ENCODE data around the gene SEMA3A. TPM values are rescaled to one million over a fixed set of nuclear protein-coding genes. Genes with fewer than 3 reads are reported as not detected.

SEMA3A gene
- polyA plus RNA-seq, 1 donor from 2014 or later, result 22.8 TPM

- Histone ChIP-seq H3K9ac (ENCODE audit: low read length) (no peak overlapping the region), H3K79me2 (replicated peaks; ENCODE audit: insufficient read depth, low read length) (no peaks in the 10 kb centered on the region), H3K4me3 (ENCODE audit: low read length) (no peak overlapping the region), H3K9me3 (ENCODE audit: low read length) (no peaks in the 10 kb centered on the region), H3K4me2 (ENCODE audit: low read length) (no peak overlapping the region), H4K20me1 (ENCODE audit: insufficient read depth) (no peaks in the 10 kb centered on the region), H3F3A (ENCODE audit: insufficient read depth, low read length, poor library complexity, severe bottlenecking) (no peaks in the 10 kb centered on the region), H3K9me2 (ENCODE audit: insufficient read depth, low read length) (no peaks in the 10 kb centered on the region), H3K27me3 (ENCODE audit: insufficient read depth, low read depth, low read length) (no peaks in the 10 kb centered on the region), H2AFZ (ENCODE audit: low read depth, low read length) (no peak overlapping the region), H3K36me3 (ENCODE audit: insufficient read depth, low read length) (no peaks in the 10 kb centered on the region), H3K27ac (ENCODE audit: low read length) (no peak overlapping the region)
- TF ChIP-seq MXI1 (conservative IDR thresholded peaks at IDR 0.05; ENCODE audit: poor library complexity, severe bottlenecking) (no peak), EP300 (conservative IDR thresholded peaks at IDR 0.05; ENCODE audit: poor library complexity, severe bottlenecking) (no peak), TAF1 (IDR thresholded peaks at IDR 0.05; ENCODE audit: low read depth) (no peak), POLR2AphosphoS5 (IDR thresholded peaks at IDR 0.05) (no peak), RAD21 (conservative IDR thresholded peaks at IDR 0.05) (no peak)
Measured at GRCh38 chr7:83952236-83952635, 242.4 kb downstream of the SEMA3A start.

- TF ChIP-seq CTCF (IDR thresholded peaks at IDR 0.05; ENCODE audit: poor library complexity, severe bottlenecking) (no peak), MXI1 (conservative IDR thresholded peaks at IDR 0.05; ENCODE audit: poor library complexity, severe bottlenecking) (no peak), SMC3 (conservative IDR thresholded peaks at IDR 0.05; ENCODE audit: poor library complexity) (no peak), TAF1 (IDR thresholded peaks at IDR 0.05; ENCODE audit: low read depth) (no peak), RAD21 (conservative IDR thresholded peaks at IDR 0.05) (no peak), EP300 (conservative IDR thresholded peaks at IDR 0.05; ENCODE audit: poor library complexity, severe bottlenecking) (no peak), POLR2AphosphoS5 (IDR thresholded peaks at IDR 0.05) (no peak), EZH2 (IDR thresholded peaks at IDR 0.05; ENCODE audit: borderline replicate concordance, insufficient read depth, low read length, poor library complexity, severe bottlenecking) (no peak), REST (IDR thresholded peaks at IDR 0.05; ENCODE audit: borderline replicate concordance) (no peak)
- H2AFZ ChIP-seq (ENCODE audit: low read depth, low read length), result no peak overlapping the region
- no peak overlapping the region for H3K4me3 ChIP-seq (ENCODE audit: low read length)
Measured at GRCh38 chr7:83947260-83947659, 247.3 kb downstream of the SEMA3A start.

More at GRCh38 chr7:83947260-83947659, 247.3 kb downstream of the SEMA3A start:
- no peak overlapping the region for H3K27ac ChIP-seq (ENCODE audit: low read length)
- H3K9me2 ChIP-seq (ENCODE audit: insufficient read depth, low read length), result no peaks in the 10 kb centered on the region
- H4K20me1 ChIP-seq (ENCODE audit: insufficient read depth), result no peaks in the 10 kb centered on the region
- no peaks in the 10 kb centered on the region for H3K36me3 ChIP-seq (ENCODE audit: insufficient read depth, low read length)
- H3K9ac ChIP-seq (ENCODE audit: low read length), result no peak overlapping the region
- H3F3A ChIP-seq (ENCODE audit: insufficient read depth, low read length, poor library complexity, severe bottlenecking), result no peaks in the 10 kb centered on the region
- no peaks in the 10 kb centered on the region for H3K27me3 ChIP-seq (ENCODE audit: insufficient read depth, low read depth, low read length)
- no peaks in the 10 kb centered on the region for H3K79me2 ChIP-seq (replicated peaks; ENCODE audit: insufficient read depth, low read length)
- no peak overlapping the region for H3K4me2 ChIP-seq (ENCODE audit: low read length)
- H3K9me3 ChIP-seq (ENCODE audit: low read length), result no peaks in the 10 kb centered on the region

All from neural cell (in vitro differentiated cells).